ENCODE data around the gene MYL11.

Gene MYL11

DNA sequence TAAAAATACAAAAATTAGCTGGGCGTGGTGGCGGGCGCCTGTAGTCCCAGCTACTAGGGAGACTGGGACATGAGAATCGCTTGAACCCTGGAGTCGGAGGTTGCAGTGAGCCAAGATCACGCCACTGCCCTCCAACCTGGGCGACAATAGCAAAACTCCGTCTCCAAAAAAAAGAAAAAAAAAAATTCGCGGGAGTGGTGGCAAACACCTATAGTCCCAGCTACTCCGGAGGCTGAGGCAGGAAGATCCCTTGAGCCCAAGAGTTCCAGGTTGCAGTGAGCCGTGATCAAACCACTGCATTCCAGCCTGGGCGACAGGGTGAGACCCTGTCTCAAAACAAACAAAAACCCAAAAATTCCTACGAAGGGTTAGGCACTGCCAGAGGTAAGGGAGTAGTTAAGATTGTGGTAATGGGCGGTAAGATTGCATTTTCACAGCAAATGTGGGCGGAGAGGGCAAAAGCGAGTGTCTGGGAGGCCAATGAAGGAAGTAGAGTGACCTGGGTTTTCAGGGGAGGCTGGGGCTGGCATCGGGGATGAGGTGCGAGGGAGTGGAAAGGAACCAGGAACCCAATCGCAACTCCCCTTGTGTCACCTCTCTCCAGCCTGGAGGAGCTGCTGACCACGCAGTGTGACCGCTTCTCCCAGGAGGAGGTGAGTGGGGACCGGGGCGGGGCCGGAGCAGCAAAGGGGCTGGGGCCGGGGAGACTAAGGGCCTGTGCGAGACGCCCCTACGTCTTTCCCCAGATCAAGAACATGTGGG lies 2.6 kb downstream of the MYL11 start (continued):
- TF ChIP-seq, protein P1, sequence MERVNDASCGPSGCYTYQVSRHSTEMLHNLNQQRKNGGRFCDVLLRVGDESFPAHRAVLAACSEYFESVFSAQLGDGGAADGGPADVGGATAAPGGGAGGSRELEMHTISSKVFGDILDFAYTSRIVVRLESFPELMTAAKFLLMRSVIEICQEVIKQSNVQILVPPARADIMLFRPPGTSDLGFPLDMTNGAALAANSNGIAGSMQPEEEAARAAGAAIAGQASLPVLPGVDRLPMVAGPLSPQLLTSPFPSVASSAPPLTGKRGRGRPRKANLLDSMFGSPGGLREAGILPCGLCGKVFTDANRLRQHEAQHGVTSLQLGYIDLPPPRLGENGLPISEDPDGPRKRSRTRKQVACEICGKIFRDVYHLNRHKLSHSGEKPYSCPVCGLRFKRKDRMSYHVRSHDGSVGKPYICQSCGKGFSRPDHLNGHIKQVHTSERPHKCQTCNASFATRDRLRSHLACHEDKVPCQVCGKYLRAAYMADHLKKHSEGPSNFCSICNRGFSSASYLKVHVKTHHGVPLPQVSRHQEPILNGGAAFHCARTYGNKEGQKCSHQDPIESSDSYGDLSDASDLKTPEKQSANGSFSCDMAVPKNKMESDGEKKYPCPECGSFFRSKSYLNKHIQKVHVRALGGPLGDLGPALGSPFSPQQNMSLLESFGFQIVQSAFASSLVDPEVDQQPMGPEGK (tag by site-specific recombination; IDR thresholded peaks at IDR 0.05), result peak; percentile 85; the same call in 1 of the 2 replicates
- TF ChIP-seq, protein P2, sequence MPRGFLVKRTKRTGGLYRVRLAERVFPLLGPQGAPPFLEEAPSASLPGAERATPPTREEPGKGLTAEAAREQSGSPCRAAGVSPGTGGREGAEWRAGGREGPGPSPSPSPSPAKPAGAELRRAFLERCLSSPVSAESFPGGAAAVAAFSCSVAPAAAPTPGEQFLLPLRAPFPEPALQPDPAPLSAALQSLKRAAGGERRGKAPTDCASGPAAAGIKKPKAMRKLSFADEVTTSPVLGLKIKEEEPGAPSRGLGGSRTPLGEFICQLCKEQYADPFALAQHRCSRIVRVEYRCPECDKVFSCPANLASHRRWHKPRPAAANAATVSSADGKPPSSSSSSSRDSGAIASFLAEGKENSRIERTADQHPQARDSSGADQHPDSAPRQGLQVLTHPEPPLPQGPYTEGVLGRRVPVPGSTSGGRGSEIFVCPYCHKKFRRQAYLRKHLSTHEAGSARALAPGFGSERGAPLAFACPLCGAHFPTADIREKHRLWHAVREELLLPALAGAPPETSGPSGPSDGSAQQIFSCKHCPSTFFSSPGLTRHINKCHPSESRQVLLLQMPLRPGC (tag by site-specific recombination; IDR thresholded peaks at IDR 0.05), result no peak
- no peak; the same call in 1 of the 2 replicates for TF ChIP-seq GLIS2 (tag by site-specific recombination; IDR thresholded peaks at IDR 0.05)
- TF ChIP-seq ZNF311 (tag by site-specific recombination; IDR thresholded peaks at IDR 0.05; ENCODE audit: borderline replicate concordance), result no peak
- TF ChIP-seq ZNF658 (tag by site-specific recombination; IDR thresholded peaks at IDR 0.05), result no peak
- TF ChIP-seq ZNF560 (tag by site-specific recombination; IDR thresholded peaks at IDR 0.05; ENCODE audit: borderline replicate concordance), result no peak
- TF ChIP-seq ZNF677 (tag by site-specific recombination; IDR thresholded peaks at IDR 0.05), result no peak
- 0 out of 2 replicates have a peak, but pooled peaks have one; percentile 59 for TF ChIP-seq GLI4 (tag by site-specific recombination; IDR thresholded peaks at IDR 0.05)
- TF ChIP-seq ZNF776 (tag by site-specific recombination; IDR thresholded peaks at IDR 0.05; ENCODE audit: borderline replicate concordance), result no peak
- no peak for TF ChIP-seq ZNF670 (tag by site-specific recombination; IDR thresholded peaks at IDR 0.05; ENCODE audit: low read depth)
- TF ChIP-seq RBAK (tag by site-specific recombination; IDR thresholded peaks at IDR 0.05), result no peak
- TF ChIP-seq HOXC10 (CRISPR knock-in tag; IDR thresholded peaks at IDR 0.05), result no peak; the same call in 1 of the 2 replicates
- TF ChIP-seq ZNF19 (tag by site-specific recombination; IDR thresholded peaks at IDR 0.05; ENCODE audit: low read depth), result no peak
- TF ChIP-seq OSR2 (tag by site-specific recombination; IDR thresholded peaks at IDR 0.05), result no peak
- no peak for TF ChIP-seq ZBTB7A (tag by site-specific recombination; IDR thresholded peaks at IDR 0.05; ENCODE audit: low read depth)
- TF ChIP-seq, protein P3, sequence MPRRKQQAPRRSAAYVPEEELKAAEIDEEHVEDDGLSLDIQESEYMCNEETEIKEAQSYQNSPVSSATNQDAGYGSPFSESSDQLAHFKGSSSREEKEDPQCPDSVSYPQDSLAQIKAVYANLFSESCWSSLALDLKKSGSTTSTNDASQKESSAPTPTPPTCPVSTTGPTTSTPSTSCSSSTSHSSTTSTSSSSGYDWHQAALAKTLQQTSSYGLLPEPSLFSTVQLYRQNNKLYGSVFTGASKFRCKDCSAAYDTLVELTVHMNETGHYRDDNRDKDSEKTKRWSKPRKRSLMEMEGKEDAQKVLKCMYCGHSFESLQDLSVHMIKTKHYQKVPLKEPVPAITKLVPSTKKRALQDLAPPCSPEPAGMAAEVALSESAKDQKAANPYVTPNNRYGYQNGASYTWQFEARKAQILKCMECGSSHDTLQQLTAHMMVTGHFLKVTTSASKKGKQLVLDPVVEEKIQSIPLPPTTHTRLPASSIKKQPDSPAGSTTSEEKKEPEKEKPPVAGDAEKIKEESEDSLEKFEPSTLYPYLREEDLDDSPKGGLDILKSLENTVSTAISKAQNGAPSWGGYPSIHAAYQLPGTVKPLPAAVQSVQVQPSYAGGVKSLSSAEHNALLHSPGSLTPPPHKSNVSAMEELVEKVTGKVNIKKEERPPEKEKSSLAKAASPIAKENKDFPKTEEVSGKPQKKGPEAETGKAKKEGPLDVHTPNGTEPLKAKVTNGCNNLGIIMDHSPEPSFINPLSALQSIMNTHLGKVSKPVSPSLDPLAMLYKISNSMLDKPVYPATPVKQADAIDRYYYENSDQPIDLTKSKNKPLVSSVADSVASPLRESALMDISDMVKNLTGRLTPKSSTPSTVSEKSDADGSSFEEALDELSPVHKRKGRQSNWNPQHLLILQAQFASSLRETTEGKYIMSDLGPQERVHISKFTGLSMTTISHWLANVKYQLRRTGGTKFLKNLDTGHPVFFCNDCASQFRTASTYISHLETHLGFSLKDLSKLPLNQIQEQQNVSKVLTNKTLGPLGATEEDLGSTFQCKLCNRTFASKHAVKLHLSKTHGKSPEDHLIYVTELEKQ (tag by site-specific recombination; IDR thresholded peaks at IDR 0.05; ENCODE audit: borderline replicate concordance), result no peak
- TF ChIP-seq, protein P4, sequence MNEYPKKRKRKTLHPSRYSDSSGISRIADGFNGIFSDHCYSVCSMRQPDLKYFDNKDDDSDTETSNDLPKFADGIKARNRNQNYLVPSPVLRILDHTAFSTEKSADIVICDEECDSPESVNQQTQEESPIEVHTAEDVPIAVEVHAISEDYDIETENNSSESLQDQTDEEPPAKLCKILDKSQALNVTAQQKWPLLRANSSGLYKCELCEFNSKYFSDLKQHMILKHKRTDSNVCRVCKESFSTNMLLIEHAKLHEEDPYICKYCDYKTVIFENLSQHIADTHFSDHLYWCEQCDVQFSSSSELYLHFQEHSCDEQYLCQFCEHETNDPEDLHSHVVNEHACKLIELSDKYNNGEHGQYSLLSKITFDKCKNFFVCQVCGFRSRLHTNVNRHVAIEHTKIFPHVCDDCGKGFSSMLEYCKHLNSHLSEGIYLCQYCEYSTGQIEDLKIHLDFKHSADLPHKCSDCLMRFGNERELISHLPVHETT (tag by site-specific recombination; IDR thresholded peaks at IDR 0.05), result no peak
- TF ChIP-seq SCRT1 (tag by site-specific recombination; IDR thresholded peaks at IDR 0.05; ENCODE audit: borderline replicate concordance), result no peak
- TF ChIP-seq, protein P5, sequence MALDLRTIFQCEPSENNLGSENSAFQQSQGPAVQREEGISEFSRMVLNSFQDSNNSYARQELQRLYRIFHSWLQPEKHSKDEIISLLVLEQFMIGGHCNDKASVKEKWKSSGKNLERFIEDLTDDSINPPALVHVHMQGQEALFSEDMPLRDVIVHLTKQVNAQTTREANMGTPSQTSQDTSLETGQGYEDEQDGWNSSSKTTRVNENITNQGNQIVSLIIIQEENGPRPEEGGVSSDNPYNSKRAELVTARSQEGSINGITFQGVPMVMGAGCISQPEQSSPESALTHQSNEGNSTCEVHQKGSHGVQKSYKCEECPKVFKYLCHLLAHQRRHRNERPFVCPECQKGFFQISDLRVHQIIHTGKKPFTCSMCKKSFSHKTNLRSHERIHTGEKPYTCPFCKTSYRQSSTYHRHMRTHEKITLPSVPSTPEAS (tag by site-specific recombination; IDR thresholded peaks at IDR 0.05), result no peak
- TF ChIP-seq, protein P6, sequence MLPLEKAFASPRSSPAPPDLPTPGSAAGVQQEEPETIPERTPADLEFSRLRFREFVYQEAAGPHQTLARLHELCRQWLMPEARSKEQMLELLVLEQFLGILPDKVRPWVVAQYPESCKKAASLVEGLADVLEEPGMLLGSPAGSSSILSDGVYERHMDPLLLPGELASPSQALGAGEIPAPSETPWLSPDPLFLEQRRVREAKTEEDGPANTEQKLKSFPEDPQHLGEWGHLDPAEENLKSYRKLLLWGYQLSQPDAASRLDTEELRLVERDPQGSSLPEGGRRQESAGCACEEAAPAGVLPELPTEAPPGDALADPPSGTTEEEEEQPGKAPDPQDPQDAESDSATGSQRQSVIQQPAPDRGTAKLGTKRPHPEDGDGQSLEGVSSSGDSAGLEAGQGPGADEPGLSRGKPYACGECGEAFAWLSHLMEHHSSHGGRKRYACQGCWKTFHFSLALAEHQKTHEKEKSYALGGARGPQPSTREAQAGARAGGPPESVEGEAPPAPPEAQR (tag by site-specific recombination; IDR thresholded peaks at IDR 0.05), result no peak
- no peak for TF ChIP-seq GLIS1 (tag by site-specific recombination; IDR thresholded peaks at IDR 0.05)
- no peak for TF ChIP-seq ZBTB1 (tag by site-specific recombination; IDR thresholded peaks at IDR 0.05)
- TF ChIP-seq ZNF76 (tag by site-specific recombination; IDR thresholded peaks at IDR 0.05; ENCODE audit: borderline replicate concordance, low read depth), result no peak
- TF ChIP-seq ZNF292 (tag by site-specific recombination; IDR thresholded peaks at IDR 0.05; ENCODE audit: borderline replicate concordance, low read depth), result no peak; the same call in 1 of the 2 replicates
- TF ChIP-seq SETDB1 (IDR thresholded peaks at IDR 0.05; ENCODE audit: insufficient read length, low read length), result no peak
- TF ChIP-seq, protein P7, sequence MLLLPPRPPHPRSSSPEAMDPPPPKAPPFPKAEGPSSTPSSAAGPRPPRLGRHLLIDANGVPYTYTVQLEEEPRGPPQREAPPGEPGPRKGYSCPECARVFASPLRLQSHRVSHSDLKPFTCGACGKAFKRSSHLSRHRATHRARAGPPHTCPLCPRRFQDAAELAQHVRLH (tag by site-specific recombination; IDR thresholded peaks at IDR 0.05), result no peak
- TF ChIP-seq ZNF274 (IDR thresholded peaks at IDR 0.05; ENCODE audit: low read length), result no peak
- TF ChIP-seq ZNF274 (tag by site-specific recombination; IDR thresholded peaks at IDR 0.05; ENCODE audit: borderline replicate concordance), result no peak

Measured in HEK293 (cell line).